T-helper 1 cell treated with Interleukin-12 subunit alpha and Interleukin-12 subunit beta and Interleukin-4 antibody, amounts not matched to agents 30 ng/mL and 1 ng/mL, for 36 hours (primary cell): ENCODE measurements around the gene WFS1. TPM values are rescaled to one million over a fixed set of nuclear protein-coding genes. Genes with fewer than 3 reads are reported as not detected.

Source experiments
- intact Hi-C: fragments of 100-400 bp; cut with micrococcal nuclease; formaldehyde crosslinking; loops from one replicate; pipeline ENCODE4 v1.15.1; 2024
- total RNA-seq: library from RNA; stranded (reverse); gene quantifications from 2 replicates; pipeline ENCODE4 v1.2.3, GENCODE V29; 2022

Gene WFS1
- total RNA-seq, 1 donor from 2014 or later: 6.5 TPM

- intact Hi-C loops: loop anchor here (10.0 kb wide), 1 partner anchor 500 kb away; no protein-coding TSS in a partner anchor
Observed at GRCh38 chr4:6324461-6324998, 54.9 kb downstream of the WFS1 start.

GRCh38 chr4:6324999-6325787, 55.5 kb downstream of the WFS1 start:
- intact Hi-C loops: loop anchor here (5.0 to 10.0 kb wide), 2 partner anchors 123 to 500 kb away; partner anchors contain the start of gene JAKMIP1

GRCh38 chr4:6325788-6326290, 56.2 kb downstream of the WFS1 start:
- intact Hi-C loops: loop anchor here (5.0 to 10.0 kb wide), 2 partner anchors 124 to 501 kb away; partner anchors contain the start of gene JAKMIP1

GRCh38 chr4:6326312-6327060, 56.8 kb downstream of the WFS1 start:
- intact Hi-C loops: loop anchor here (1.0 to 10.0 kb wide), 8 partner anchors 57 to 502 kb away; partner anchors contain the start of genes JAKMIP1 and WFS1

- intact Hi-C loops: loop anchor here (1.0 to 10.0 kb wide), 8 partner anchors 58 to 503 kb away; partner anchors contain the start of genes JAKMIP1 and WFS1
Observed at GRCh38 chr4:6327220-6327917, 57.7 kb downstream of the WFS1 start.

GRCh38 chr4:6328526-6328925, 58.9 kb downstream of the WFS1 start:
- intact Hi-C loops: loop anchor here (5.0 to 10.0 kb wide), 2 partner anchors 126 to 504 kb away; partner anchors contain the start of gene JAKMIP1

- intact Hi-C loops: loop anchor here (5.0 to 10.0 kb wide), 2 partner anchors 127 to 505 kb away; partner anchors contain the start of gene JAKMIP1
Observed at GRCh38 chr4:6329478-6330383, 60.1 kb downstream of the WFS1 start.

- intact Hi-C loops: no loop called here
Observed at GRCh38 chr4:6330384-6330767, 60.7 kb downstream of the WFS1 start.

- intact Hi-C loops: loop anchor here (1.0 kb wide), 4 partner anchors 67 to 333 kb away; no protein-coding TSS in a partner anchor
Observed at GRCh38 chr4:6331018-6331417, 61.4 kb downstream of the WFS1 start.

GRCh38 chr4:6331468-6331867, 61.8 kb downstream of the WFS1 start:
- intact Hi-C loops: loop anchor here (1.0 kb wide), 4 partner anchors 67 to 333 kb away; no protein-coding TSS in a partner anchor

GRCh38 chr4:6332042-6332668, 62.5 kb downstream of the WFS1 start:
- intact Hi-C loops: loop anchor here (1.0 kb wide), 1 partner anchor 214 kb away; no protein-coding TSS in a partner anchor

- intact Hi-C loops: loop anchor here (1.0 kb wide), 1 partner anchor 214 kb away; no protein-coding TSS in a partner anchor
Observed at GRCh38 chr4:6332669-6333050, 63.0 kb downstream of the WFS1 start.

GRCh38 chr4:6333301-6334202, 63.9 kb downstream of the WFS1 start:
- intact Hi-C loops: no loop called here

GRCh38 chr4:6334203-6334887, 64.7 kb downstream of the WFS1 start:
- intact Hi-C loops: no loop called here

- intact Hi-C loops: no loop called here
Observed at GRCh38 chr4:6335040-6335590, 65.5 kb downstream of the WFS1 start.

- intact Hi-C loops: no loop called here
Observed at GRCh38 chr4:6336166-6336565, 66.5 kb downstream of the WFS1 start.

- intact Hi-C loops: no loop called here
Observed at GRCh38 chr4:6337331-6337935, 67.8 kb downstream of the WFS1 start.
